HuH-7.5 (cell line): ENCODE data around the gene SETD3.

ENCODE experiments used
- DNase-seq: peaks from one replicate; pipeline ENCODE4 v3.0.0; 2011; ENCODE audit warnings: low spot score

SETD3 gene

GRCh38 chr14:99497341-99497740, 16.7 kb upstream of the SETD3 start:
- no peak for DNase-seq

- DNase-seq = no peak
Observed at GRCh38 chr14:99484106-99484505, 3.4 kb upstream of the SETD3 start.

- no peak for DNase-seq
Observed at GRCh38 chr14:99481745-99482099, 1.1 kb upstream of the SETD3 start.

- DNase-seq = peak; percentile 94
Observed at GRCh38 chr14:99480917-99481744, 472 bp upstream of the SETD3 start, which contains the start of gene CCNK. CCNK (plus strand) TSS chr14:99481409; CDS start chr14:99492678, 11,269 bp downstream.

GRCh38 chr14:99479160-99479905, 1.3 kb downstream of the SETD3 start:
- DNase-seq = no peak

GRCh38 chr14:99478128-99478527, 2.5 kb downstream of the SETD3 start:
- DNase-seq = no peak

- no peak for DNase-seq
Observed at GRCh38 chr14:99476864-99477263, 3.8 kb downstream of the SETD3 start.

- DNase-seq = no peak
Observed at GRCh38 chr14:99475660-99476059, 5.0 kb downstream of the SETD3 start.

GRCh38 chr14:99475179-99475578, 5.5 kb downstream of the SETD3 start:
- no peak for DNase-seq

GRCh38 chr14:99473458-99473857, 7.2 kb downstream of the SETD3 start:
- no peak for DNase-seq

- DNase-seq = no peak
Observed at GRCh38 chr14:99472937-99473336, 7.7 kb downstream of the SETD3 start.

GRCh38 chr14:99471731-99472130, 8.9 kb downstream of the SETD3 start:
- DNase-seq = no peak

- no peak for DNase-seq
Observed at GRCh38 chr14:99468836-99469592, 11.6 kb downstream of the SETD3 start.

- no peak for DNase-seq
Observed at GRCh38 chr14:99468081-99468480, 12.6 kb downstream of the SETD3 start.

- no peak for DNase-seq
Observed at GRCh38 chr14:99467336-99468078, 13.2 kb downstream of the SETD3 start.

GRCh38 chr14:99466758-99467157, 13.9 kb downstream of the SETD3 start:
- no peak for DNase-seq

- no peak for DNase-seq
Observed at GRCh38 chr14:99465288-99465687, 15.4 kb downstream of the SETD3 start.

- DNase-seq = no peak
Observed at GRCh38 chr14:99463974-99464373, 16.7 kb downstream of the SETD3 start.

- no peak for DNase-seq
Observed at GRCh38 chr14:99462210-99462609, 18.4 kb downstream of the SETD3 start.

- DNase-seq = no peak
Observed at GRCh38 chr14:99461411-99462085, 19.1 kb downstream of the SETD3 start.

GRCh38 chr14:99460793-99461192, 19.9 kb downstream of the SETD3 start:
- DNase-seq = no peak
